GM23248 (cell line): ENCODE measurements around the gene PADI1. TPM values are rescaled to one million over a fixed set of nuclear protein-coding genes. Genes with fewer than 3 reads are reported as not detected.

Experiments used
- DNase-seq: peaks from one replicate; pipeline ENCODE4 v3.0.0-alpha.2; 2015
- H2AFZ ChIP-seq: fragments of 200-600 bp; sonication (generic); 2 replicates; pipeline ENCODE4 v1.6.1; 2016; ENCODE audit warnings: antibody characterized with exemption
- H3F3A ChIP-seq: fragments of 200-600 bp; sonication (generic); 2 replicates; pipeline ENCODE4 v1.6.1; 2016; ENCODE audit warnings: mild to moderate bottlenecking, antibody characterized with exemption, mixed run types; ENCODE audit not compliant: insufficient read depth
- H3K27ac ChIP-seq: fragments of 200-600 bp; sonication (generic); 2 replicates; pipeline ENCODE4 v1.5.1; 2016; ENCODE audit warnings: mild to moderate bottlenecking
- H3K27me3 ChIP-seq: fragments of 200-600 bp; sonication (generic); replicated peaks from 2 replicates; pipeline ENCODE4 v1.6.1; 2016; ENCODE audit warnings: mild to moderate bottlenecking; ENCODE audit not compliant: insufficient read depth
- H3K36me3 ChIP-seq: fragments of 200-600 bp; sonication (generic); 2 replicates; pipeline ENCODE4 v1.6.1; 2016; ENCODE audit warnings: low read depth, mild to moderate bottlenecking
- H3K4me1 ChIP-seq: fragments of 200-600 bp; sonication (generic); 2 replicates; pipeline ENCODE4 v1.6.1; 2016; ENCODE audit warnings: mild to moderate bottlenecking; ENCODE audit not compliant: insufficient read depth
- H3K4me2 ChIP-seq: fragments of 200-600 bp; sonication (generic); one replicate; pipeline ENCODE4 v1.6.1; 2016; ENCODE audit warnings: mild to moderate bottlenecking; ENCODE audit not compliant: unreplicated experiment
- H3K4me3 ChIP-seq: fragments of 200-600 bp; sonication (generic); 2 replicates; pipeline ENCODE4 v1.5.1; 2016; ENCODE audit warnings: mild to moderate bottlenecking
- H3K79me2 ChIP-seq: fragments of 200-600 bp; sonication (generic); 2 replicates; pipeline ENCODE4 v1.6.1; 2016; ENCODE audit warnings: mild to moderate bottlenecking; ENCODE audit not compliant: insufficient read depth
- H3K9ac ChIP-seq: fragments of 200-600 bp; sonication (generic); 2 replicates; pipeline ENCODE4 v1.6.1; 2016; ENCODE audit warnings: mild to moderate bottlenecking
- H3K9me2 ChIP-seq: fragments of 200-600 bp; sonication (generic); 2 replicates; pipeline ENCODE4 v1.6.1; 2016; ENCODE audit warnings: mixed run types, mild to moderate bottlenecking, moderate library complexity; ENCODE audit not compliant: insufficient read depth
- H3K9me3 ChIP-seq: fragments of 200-600 bp; sonication (generic); one replicate; pipeline ENCODE4 v1.6.1; 2017; ENCODE audit warnings: low read depth
- H4K20me1 ChIP-seq: fragments of 200-600 bp; sonication (generic); 2 replicates; pipeline ENCODE4 v1.6.0; 2016; ENCODE audit not compliant: insufficient read depth
- EZH2 ChIP-seq: fragments of 200-600 bp; sonication (generic); IDR thresholded peaks from 2 replicates; pipeline ENCODE4 v1.6.1; 2018; ENCODE audit warnings: antibody characterized with exemption, mild to moderate bottlenecking; ENCODE audit not compliant: insufficient read depth, poor library complexity, severe bottlenecking
- EZH2phosphoT487 ChIP-seq: fragments of 200-600 bp; sonication (generic); IDR thresholded peaks from 2 replicates; pipeline ENCODE4 v1.6.1; 2018; ENCODE audit warnings: antibody characterized with exemption, moderate library complexity, mild to moderate bottlenecking, low read depth; ENCODE audit not compliant: insufficient read depth
- whole genome bisulfite sequencing, 2 experiments: methylation state at CpG; one replicate each; pipeline ENCODE4 v1.1.6; 2015 to 2017; ENCODE audit warnings: low lambda C conversion rate in 2 of 2, low coverage in 1 of 2; ENCODE audit errors: missing lambda C conversion rate in 2 of 2; 5-methylcytosine and 5-hydroxymethylcytosine counted together
- in situ Hi-C: fragments of 300-500 bp; cut with MboI; formaldehyde crosslinking; loops from 2 replicates; pipeline ENCODE4 v1.15.0; 2020
- polyA plus RNA-seq: library from polyadenylated mRNA; unstranded; fragments of >200 nt; fragmentation: Nextera tagmentation; extraction: Ambion mirVana; gene quantifications from 2 replicates; pipeline ENCODE4 v1.2.1, GENCODE V29; 2016
- total RNA-seq: library from RNA; depleted of rRNA; stranded (reverse); fragments of >200 nt; shearing (Covaris generic); gene quantifications from 2 replicates; pipeline ENCODE4 v1.2.3, GENCODE V29; 2014

Gene PADI1
- total and polyA plus RNA-seq, 2 experiments from 2014 or later: under 0.01 to 0.14 TPM

GRCh38 chr1:17270891-17271765 is 66.2 kb downstream of the PADI1 start:
- Histone ChIP-seq H3K4me1 (no peaks in the 10 kb centered on the region), H3F3A (no peaks in the 10 kb centered on the region), H3K9me2 (no peaks in the 10 kb centered on the region), H3K79me2 (no peaks in the 10 kb centered on the region), H3K4me3 (no peak overlapping the region), H4K20me1 (no peaks in the 10 kb centered on the region), H3K27ac (no peak overlapping the region), H3K4me2 (no peak overlapping the region), H3K27me3 (no peaks in the 10 kb centered on the region), H3K9ac (no peak overlapping the region), H3K36me3 (no peaks in the 10 kb centered on the region), H2AFZ (no peak overlapping the region), H3K9me3 (no peaks in the 10 kb centered on the region)
- no peak for DNase-seq
- in situ Hi-C loops: no loop called here
- TF ChIP-seq EZH2: no peak
- no peak for TF ChIP-seq EZH2phosphoT487
- 86 to 89% methylated on average over 23 of the region's 23 CpGs for WGBS, 2 experiments

GRCh38 chr1:17272066-17272465 is 67.1 kb downstream of the PADI1 start:
- Histone ChIP-seq H3K4me2 (no peak overlapping the region), H3K4me1 (no peaks in the 10 kb centered on the region), H3K9ac (no peak overlapping the region), H4K20me1 (no peaks in the 10 kb centered on the region), H3K36me3 (no peaks in the 10 kb centered on the region), H3K9me3 (no peaks in the 10 kb centered on the region), H3K27ac (no peak overlapping the region), H3K9me2 (no peaks in the 10 kb centered on the region), H2AFZ (no peak overlapping the region), H3K79me2 (no peaks in the 10 kb centered on the region), H3K4me3 (no peak overlapping the region), H3K27me3 (no peaks in the 10 kb centered on the region), H3F3A (no peaks in the 10 kb centered on the region)
- TF ChIP-seq EZH2 (no peak), EZH2phosphoT487 (no peak)
- 83 to 84% methylated on average over 6 of the region's 6 CpGs for WGBS, 2 experiments
- no peak for DNase-seq
- in situ Hi-C loops: no loop called here

DNA sequence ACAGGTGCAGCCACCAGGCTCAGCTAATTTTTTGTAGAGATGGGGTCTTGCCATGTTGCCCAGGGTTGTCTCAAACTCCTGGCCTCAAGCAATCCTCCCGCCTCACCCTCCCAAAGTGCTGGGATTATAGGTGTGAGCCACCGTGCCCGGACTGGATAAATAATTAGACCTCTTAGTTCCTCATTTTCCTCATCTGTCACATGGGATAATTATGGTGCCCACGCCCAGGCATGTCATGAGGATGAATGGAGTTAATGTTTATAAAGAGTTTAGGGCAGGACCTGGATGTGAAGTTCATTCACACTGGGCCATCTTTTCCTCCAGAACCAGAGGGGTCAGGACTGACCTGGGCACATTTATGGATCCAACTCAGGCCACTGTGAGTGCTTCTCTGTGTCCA is 67.7 kb downstream of the PADI1 start:
- H3K9ac ChIP-seq: no peak overlapping the region
- no peak for DNase-seq
- H3K27me3 ChIP-seq: no peaks in the 10 kb centered on the region
- TF ChIP-seq EZH2phosphoT487: no peak
- no peak for TF ChIP-seq EZH2
- no peaks in the 10 kb centered on the region for H3K9me3 ChIP-seq
- H3K4me1 ChIP-seq: no peaks in the 10 kb centered on the region
- H3K4me2 ChIP-seq: no peak overlapping the region
- H3K79me2 ChIP-seq: no peaks in the 10 kb centered on the region
- no peaks in the 10 kb centered on the region for H3K9me2 ChIP-seq
- H2AFZ ChIP-seq: no peak overlapping the region
- in situ Hi-C loops: no loop called here
- H3F3A ChIP-seq: no peaks in the 10 kb centered on the region
- H3K4me3 ChIP-seq: no peak overlapping the region
- H3K27ac ChIP-seq: no peak overlapping the region
- 65 to 69% methylated on average over 4 of the region's 4 CpGs for WGBS, 2 experiments
- no peaks in the 10 kb centered on the region for H3K36me3 ChIP-seq
- no peaks in the 10 kb centered on the region for H4K20me1 ChIP-seq

DNA sequence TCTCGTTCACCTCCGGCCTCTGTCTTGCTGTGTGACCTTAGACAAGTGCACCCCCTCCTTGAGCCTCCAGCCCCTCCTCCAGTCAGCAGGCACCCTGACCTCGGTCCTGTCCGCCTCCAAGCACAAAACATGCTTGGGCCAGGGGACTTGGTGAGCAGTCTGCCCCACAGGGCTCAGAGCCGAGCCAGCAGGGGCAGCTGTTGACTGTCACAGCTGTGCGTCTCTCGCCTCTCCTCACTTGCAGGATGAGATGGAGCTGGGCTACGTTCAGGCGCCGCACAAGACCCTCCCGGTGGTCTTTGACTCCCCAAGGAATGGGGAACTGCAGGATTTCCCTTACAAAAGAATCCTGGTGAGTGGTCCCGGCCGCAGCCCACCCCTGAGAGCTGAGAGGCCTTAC is 68.2 kb downstream of the PADI1 start:
- no peaks in the 10 kb centered on the region for H3F3A ChIP-seq
- H3K4me2 ChIP-seq: no peak overlapping the region
- H3K4me1 ChIP-seq: no peaks in the 10 kb centered on the region
- H3K27ac ChIP-seq: no peak overlapping the region
- H3K9me2 ChIP-seq: no peaks in the 10 kb centered on the region
- no peak overlapping the region for H2AFZ ChIP-seq
- H3K36me3 ChIP-seq: no peaks in the 10 kb centered on the region
- no peak overlapping the region for H3K9ac ChIP-seq
- H3K27me3 ChIP-seq: no peaks in the 10 kb centered on the region
- WGBS, 2 experiments: 62 to 63% methylated on average over 12 to 13 of the region's 13 CpGs
- no peaks in the 10 kb centered on the region for H3K9me3 ChIP-seq
- DNase-seq: no peak
- no peaks in the 10 kb centered on the region for H4K20me1 ChIP-seq
- in situ Hi-C loops: no loop called here
- no peak for TF ChIP-seq EZH2phosphoT487
- TF ChIP-seq EZH2: no peak
- H3K79me2 ChIP-seq: no peaks in the 10 kb centered on the region
- no peak overlapping the region for H3K4me3 ChIP-seq
